ENCODE measurements around the gene ANXA2R.

DNA sequence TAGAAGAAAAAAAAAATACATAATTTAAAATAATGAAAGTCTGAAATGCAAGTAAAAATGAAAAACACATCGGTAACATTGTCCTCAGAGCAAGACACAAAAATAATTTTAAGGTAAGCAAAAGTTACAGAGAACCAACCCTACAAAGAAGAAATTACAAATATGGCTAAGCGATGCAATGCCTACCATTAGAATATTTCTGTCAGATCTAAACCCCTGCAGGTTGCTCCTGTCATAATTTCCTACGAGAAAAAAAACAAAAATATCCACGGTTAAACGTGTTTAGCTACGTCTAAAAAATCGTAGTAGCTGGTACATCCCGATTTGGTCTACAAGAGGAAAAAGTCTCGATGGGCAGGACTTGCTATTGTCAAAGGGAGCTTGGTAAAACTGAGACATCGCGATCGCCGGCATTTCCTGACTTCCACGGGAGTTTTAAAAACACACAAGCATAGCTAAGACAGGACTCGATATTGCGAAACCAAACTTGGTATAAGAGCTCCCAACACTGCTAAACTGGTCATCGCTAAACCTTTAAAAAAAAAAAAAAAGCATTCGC is 1.1 kb upstream of the ANXA2R start:
- TF ChIP-seq EZH2 (IDR thresholded peaks at IDR 0.05; ENCODE audit: insufficient read depth, poor library complexity, severe bottlenecking) (no peak), EZH2phosphoT487 (IDR thresholded peaks at IDR 0.05; ENCODE audit: insufficient read depth, low read depth) (no peak)
